HepG2 (cell line): ENCODE measurements around the gene ARMC2.

Experiments used
- FOXP1 ChIP-seq, 2 experiments: fragments of 450-650 bp in 1 of 2; IDR thresholded peaks; 2 replicates each; pipeline ENCODE4 v1.6.1; 2017 to 2018; ENCODE audit warnings: antibody characterized with exemption in 1 of 2
- JUND ChIP-seq: sonication (generic); formaldehyde crosslinking; IDR thresholded peaks from 2 replicates; pipeline ENCODE4 v1.8.0; 2022; ENCODE audit warnings: mild to moderate bottlenecking, missing genetic modification reagents
- PAXIP1 ChIP-seq: sonication (generic); formaldehyde crosslinking; conservative IDR thresholded peaks from 2 replicates; pipeline ENCODE4 v1.4.0; 2020; ENCODE audit warnings: mild to moderate bottlenecking, missing genetic modification reagents, moderate library complexity
- REL ChIP-seq: sonication (generic); formaldehyde crosslinking; conservative IDR thresholded peaks from 2 replicates; pipeline ENCODE4 v1.8.0; 2022; ENCODE audit warnings: mild to moderate bottlenecking, missing genetic modification reagents, moderate library complexity
- ZFP90 ChIP-seq: sonication (generic); formaldehyde crosslinking; IDR thresholded peaks from 2 replicates; pipeline ENCODE4 v1.8.0; 2022; ENCODE audit warnings: missing genetic modification reagents, mild to moderate bottlenecking, inconsistent platforms, borderline replicate concordance
- ZNF776 ChIP-seq: sonication (generic); formaldehyde crosslinking; IDR thresholded peaks from 2 replicates; pipeline ENCODE4 v1.4.0; 2020; ENCODE audit warnings: mild to moderate bottlenecking, missing genetic modification reagents
- ZSCAN9 ChIP-seq: IDR thresholded peaks from 2 replicates; pipeline ENCODE4 v1.6.1; 2016; ENCODE audit warnings: borderline replicate concordance

DNA sequence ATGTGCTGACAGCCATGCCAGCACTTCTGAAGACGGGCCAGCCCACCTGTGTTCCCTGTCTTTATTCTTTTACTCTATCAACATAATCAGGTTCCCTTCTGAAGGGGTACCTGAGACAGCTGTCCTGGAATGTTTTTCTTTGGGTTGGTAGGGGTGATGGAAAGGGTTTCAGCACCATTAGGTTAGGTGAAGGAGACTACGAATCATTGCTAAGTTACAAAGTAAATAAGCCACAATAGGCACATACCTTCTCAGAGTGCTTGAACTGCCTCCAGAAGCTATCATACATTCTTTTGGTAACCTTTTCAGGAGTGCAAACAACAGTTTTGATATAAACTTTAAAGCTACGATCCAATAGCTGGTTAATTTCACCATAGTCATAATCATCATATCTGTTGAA is 140.1 kb downstream of the ARMC2 start:
- TF ChIP-seq FOXP1 (IDR thresholded peaks at IDR 0.05) (no peak), FOXP1 (CRISPR knock-in tag; IDR thresholded peaks at IDR 0.05) (no peak), ZSCAN9 (CRISPR knock-in tag) (no peak), REL (no peak), ZFP90 (no peak), JUND (CRISPR knock-in tag) (no peak), PAXIP1 (CRISPR knock-in tag) (no peak), ZNF776 (CRISPR knock-in tag) (no peak)
